HepG2 (cell line): ENCODE data around the gene MRRF. TPM values are rescaled to one million over a fixed set of nuclear protein-coding genes. Genes with fewer than 3 reads are reported as not detected.

Experiments used
- ATAC-seq: fragments of 200-7000 bp; cut with Tn5 transposase; 3 replicates; pipeline ENCODE4 v1.9.1; 2020; ENCODE audit warnings: mild to moderate bottlenecking, moderate library complexity
- BruUV-seq: library from RNA; stranded (reverse); fragments of 400-500 nt; replicated peaks from 2 replicates; lab custom pipeline; 2021; lab: Mats Ljungman, UMichigan
- CTCF ChIA-PET: fragments of 300-600 bp; formaldehyde crosslinking; extraction: SDS; loops from one replicate; lab custom pipeline; 2021; ENCODE audit warnings: low total read pairs, inconsistent platforms, low intra/inter-chr PET ratio; lab: Yijun Ruan, JAX
- POLR2A ChIA-PET: fragments of 350-600 bp; sonication (Branson Sonifier 250); formaldehyde crosslinking; loops from one replicate; lab custom pipeline; 2020; ENCODE audit warnings: antibody characterized with exemption, inconsistent platforms; lab: Yijun Ruan, JAX
- DNase-seq: peaks from one replicate; pipeline ENCODE4 v3.0.0-alpha.2; 2015; ENCODE audit warnings: low spot score
- FAIRE-seq: peaks from 3 replicates; lab custom pipeline; 2011; peaks lifted over from hg19 to GRCh38; lab: Jason Lieb, UNC
- H2AFZ ChIP-seq: one replicate; pipeline ENCODE4 v1.6.1; 2011; ENCODE audit warnings: low read length, inconsistent platforms
- H3K27ac ChIP-seq: fragments of 300-600 bp; 3 replicates; pipeline ENCODE4 v1.8.0; 2011; ENCODE audit warnings: mixed run types, mild to moderate bottlenecking, mixed read lengths, low read length, inconsistent platforms; ENCODE audit not compliant: insufficient read depth; ENCODE audit errors: extremely low read length
- H3K27me3 ChIP-seq, 2 experiments: fragments of 200-600 bp in 1 of 2; 2 replicates in 1 of 2; 3 replicates in 1 of 2; pipeline versions ENCODE4 v1.6.0 to v1.8.0; 2011; ENCODE audit warnings: low read length in 2 of 2, mild to moderate bottlenecking in 2 of 2, moderate library complexity in 2 of 2, inconsistent platforms in 1 of 2; ENCODE audit not compliant: insufficient read depth in 2 of 2, control insufficient read depth in 1 of 2
- H3K36me3 ChIP-seq, 2 experiments: fragments of 200-600 bp in 1 of 2; replicated peaks in 1 of 2; 2 replicates in 1 of 2; 3 replicates in 1 of 2; pipeline versions ENCODE4 v1.5.1 to v1.8.0; 2011; ENCODE audit warnings: low read length in 2 of 2, inconsistent platforms in 1 of 2; ENCODE audit not compliant: insufficient read depth in 2 of 2, control insufficient read depth in 1 of 2
- H3K4me1 ChIP-seq: 2 replicates; pipeline ENCODE4 v1.5.1; 2012; ENCODE audit warnings: low read length, inconsistent platforms; ENCODE audit not compliant: insufficient read depth
- H3K4me2 ChIP-seq: 2 replicates; pipeline ENCODE4 v1.6.0; 2011; ENCODE audit warnings: low read depth, low read length, inconsistent platforms
- H3K4me3 ChIP-seq, 3 experiments: fragments of 200-600 bp in 1 of 3; sonication (generic), shearing (Covaris generic) in 1 of 3; replicated peaks in 1 of 3; 2 replicates each; pipeline ENCODE4 v1.5.1; 2011 to 2016; ENCODE audit warnings: low read length in 3 of 3, inconsistent platforms in 2 of 3, low read depth in 2 of 3, mild to moderate bottlenecking in 2 of 3, control low read depth in 1 of 3, mixed read lengths in 1 of 3; ENCODE audit not compliant: insufficient read depth in 1 of 3
- H3K79me2 ChIP-seq: one replicate; pipeline ENCODE4 v1.6.1; 2011; ENCODE audit warnings: low read length, inconsistent platforms; ENCODE audit not compliant: insufficient read depth
- H3K9ac ChIP-seq: 2 replicates; pipeline ENCODE4 v1.6.0; 2011; ENCODE audit warnings: mild to moderate bottlenecking, low read depth, low read length, inconsistent platforms; ENCODE audit not compliant: insufficient read depth
- H3K9me3 ChIP-seq: 2 replicates; pipeline ENCODE4 v1.5.1; 2012; ENCODE audit warnings: mild to moderate bottlenecking, low read length
- H4K20me1 ChIP-seq: 2 replicates; pipeline ENCODE4 v1.6.0; 2011; ENCODE audit warnings: inconsistent platforms, mild to moderate bottlenecking, low read length, moderate library complexity; ENCODE audit not compliant: insufficient read depth
- FOXP1 ChIP-seq, 2 experiments: fragments of 450-650 bp in 1 of 2; IDR thresholded peaks; 2 replicates each; pipeline ENCODE4 v1.6.1; 2017 to 2018; ENCODE audit warnings: antibody characterized with exemption in 1 of 2
- HNRNPH1 ChIP-seq: fragments of 200-400 bp; formaldehyde crosslinking; optimal IDR thresholded peaks from 2 replicates; pipeline ENCODE3; 2017; ENCODE audit warnings: mild to moderate bottlenecking, low read depth, low read length
- IKZF5 ChIP-seq: IDR thresholded peaks from 2 replicates; pipeline ENCODE4 v1.6.1; 2018; ENCODE audit warnings: missing genetic modification reagents, mild to moderate bottlenecking, missing compliant biosample characterization
- JUNB ChIP-seq: sonication (generic); formaldehyde crosslinking; IDR thresholded peaks from 2 replicates; pipeline ENCODE4 v1.8.0; 2022; ENCODE audit warnings: missing genetic modification reagents, mild to moderate bottlenecking, borderline replicate concordance
- LRRFIP1 ChIP-seq: sonication (generic); formaldehyde crosslinking; conservative IDR thresholded peaks from 2 replicates; pipeline ENCODE4 v1.4.0; 2020; ENCODE audit warnings: missing genetic modification reagents
- PPARG ChIP-seq: conservative IDR thresholded peaks from 2 replicates; pipeline ENCODE4 v1.6.1; 2016; ENCODE audit warnings: missing biosample characterization, missing genetic modification reagents
- SALL2 ChIP-seq: sonication (generic); formaldehyde crosslinking; IDR thresholded peaks from 2 replicates; pipeline ENCODE4 v1.8.1; 2023; ENCODE audit warnings: mild to moderate bottlenecking, missing genetic modification reagents, inconsistent platforms
- SIN3B ChIP-seq: fragments of 150-350 bp; IDR thresholded peaks from 2 replicates; pipeline ENCODE4 v1.6.1; 2014; ENCODE audit warnings: low read length
- TMF1 ChIP-seq: sonication (generic); formaldehyde crosslinking; IDR thresholded peaks from 2 replicates; pipeline ENCODE4 v1.8.1; 2022; ENCODE audit warnings: low read depth, missing genetic modification reagents
- ZNF704 ChIP-seq: sonication (generic); formaldehyde crosslinking; IDR thresholded peaks from 2 replicates; pipeline ENCODE4 v1.8.1; 2023; ENCODE audit warnings: mild to moderate bottlenecking, inconsistent platforms, moderate library complexity, missing genetic modification reagents, borderline replicate concordance
- ZNF839 ChIP-seq: sonication (generic); formaldehyde crosslinking; IDR thresholded peaks from 2 replicates; pipeline ENCODE4 v1.4.0; 2020; ENCODE audit warnings: missing genetic modification reagents, mild to moderate bottlenecking, borderline replicate concordance
- WGBS: methylation state at CpG from one replicate; pipeline ENCODE4 v1.1.6; 2017; ENCODE audit warnings: low lambda C conversion rate; 5-methylcytosine and 5-hydroxymethylcytosine counted together
- in situ Hi-C: cut with HindIII; loops from 2 replicates; pipeline ENCODE4 v1.10.0; 2017; ENCODE audit warnings: low pct_unique_long_range_greater_than_20kb; ENCODE audit not compliant: extremely low pct_ligation_motif_present
- intact Hi-C: fragments of 100-400 bp; cut with micrococcal nuclease; formaldehyde crosslinking; loops from one replicate; pipeline ENCODE4 v1.10.0; 2022; ENCODE audit not compliant: unreplicated experiment
- polyA plus RNA-seq, 8 experiments: library from polyadenylated mRNA; depleted of rRNA in 3 of 8; stranded (reverse) in 7 of 8; unstranded in 1 of 8; fragments of >200 nt; fragmentation: Illumina TruSeq in 4 of 8; extraction: Trizol in 4 of 8; gene quantifications; 2 replicates each; pipeline versions ENCODE4 v1.2.1 to v1.2.3, GENCODE V29; 2011 to 2016; ENCODE audit warnings: low read depth in 4 of 8, missing spikeins in 1 of 8, mixed read lengths in 1 of 8; ENCODE audit not compliant: insufficient read depth in 1 of 8
- total RNA-seq, 5 experiments: library from RNA; depleted of rRNA; stranded (reverse); fragments of >200 nt; fragmentation: Illumina TruSeq; extraction: Trizol; gene quantifications; 2 replicates each; pipeline ENCODE4 v1.2.3, GENCODE V29; 2016; ENCODE audit warnings: low read depth in 1 of 5
- TF ChIP-seq, protein P1 (sequence below): fragments of 450-650 bp; IDR thresholded peaks from 2 replicates; pipeline ENCODE4 v1.6.1; 2017; ENCODE audit warnings: mild to moderate bottlenecking
- TF ChIP-seq, protein P2 (sequence below): sonication (generic); formaldehyde crosslinking; IDR thresholded peaks from 2 replicates; pipeline ENCODE4 v1.5.1; 2020; ENCODE audit warnings: mild to moderate bottlenecking, missing genetic modification reagents, moderate library complexity

MRRF gene
- total and polyA plus RNA-seq, 2 of the 13 experiments (the other 11 are each of a cell fraction or from before 2014, with no cell fraction given) = 37.3 to 44.3 TPM

DNA sequence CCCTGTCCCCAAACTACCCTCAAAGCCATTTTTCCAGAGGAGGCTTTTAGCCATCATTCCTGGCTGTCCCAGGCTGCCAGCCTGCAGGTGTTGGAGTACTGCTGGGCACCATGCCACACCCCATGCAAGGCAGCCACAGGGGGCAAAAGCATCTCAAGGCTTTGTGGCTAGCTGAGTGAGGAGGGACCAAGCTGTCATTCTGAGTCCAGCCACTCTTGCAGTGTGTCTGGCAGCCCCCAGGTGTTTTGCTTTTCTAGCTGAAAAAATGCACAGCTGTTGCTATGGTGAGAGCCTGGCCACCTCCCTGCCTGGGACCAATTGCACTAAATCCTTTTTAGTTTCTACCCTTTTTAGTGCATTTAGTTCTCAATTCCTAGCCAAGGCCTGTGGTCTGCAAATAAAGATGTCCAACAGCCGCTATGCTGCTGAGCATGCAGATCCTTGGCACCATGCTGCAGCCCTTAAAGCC lies 55.8 kb downstream of the MRRF start (continued):
- no peak for TF ChIP-seq LRRFIP1
- no peak for TF ChIP-seq TMF1 (CRISPR knock-in tag)
- TF ChIP-seq PPARG (CRISPR knock-in tag) = no peak
- no peak for TF ChIP-seq IKZF5 (CRISPR knock-in tag)
- no peak for TF ChIP-seq HNRNPH1
- no peak for TF ChIP-seq FOXP1 (IDR thresholded peaks at IDR 0.05)
- TF ChIP-seq FOXP1 (CRISPR knock-in tag; IDR thresholded peaks at IDR 0.05) = no peak

DNA sequence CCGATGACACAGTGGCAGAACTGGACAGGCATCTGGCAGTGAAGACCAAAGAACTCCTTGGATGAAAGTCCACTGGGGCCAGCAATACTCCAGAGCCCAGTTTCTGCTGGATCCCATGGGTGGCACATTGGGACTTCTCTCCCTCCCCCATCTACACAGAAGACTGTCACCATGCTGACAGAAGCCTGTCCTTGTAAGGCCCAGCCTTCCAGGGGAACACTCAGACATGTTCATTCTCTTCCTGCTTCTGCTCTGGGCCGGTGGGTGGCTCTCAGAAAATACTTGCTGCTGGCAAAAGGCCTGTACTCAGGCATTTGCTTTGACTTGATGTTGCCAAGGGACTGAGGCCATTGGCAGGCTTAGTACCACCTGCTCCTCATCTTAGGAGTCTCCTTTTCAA lies 57.9 kb downstream of the MRRF start:
- Histone ChIP-seq H3K27me3 (no peaks in the 10 kb centered on the region), H4K20me1 (no peaks in the 10 kb centered on the region), H3K36me3 (peaks cover 11 to 19% of the 10 kb centered on the region in 2 experiments; a peak in 4 of 5 replicates), H3K79me2 (no peaks in the 10 kb centered on the region), H3K4me3 (no peak overlapping the region), H3K4me2 (no peak overlapping the region), H3K27ac (no peak overlapping the region), H3K9ac (no peak overlapping the region), H3K4me1 (peaks cover 20% of the 10 kb centered on the region), H3K9me3 (no peaks in the 10 kb centered on the region), H2AFZ (no peak overlapping the region)
- DNase-seq = no peak
- intact Hi-C loops (no loop called here), in situ Hi-C loops (no loop called here)
- ATAC-seq = no peak
- no peak for FAIRE-seq
- no peak for TF ChIP-seq ZNF704
- no peak for TF ChIP-seq SALL2
- TF ChIP-seq, protein P1, sequence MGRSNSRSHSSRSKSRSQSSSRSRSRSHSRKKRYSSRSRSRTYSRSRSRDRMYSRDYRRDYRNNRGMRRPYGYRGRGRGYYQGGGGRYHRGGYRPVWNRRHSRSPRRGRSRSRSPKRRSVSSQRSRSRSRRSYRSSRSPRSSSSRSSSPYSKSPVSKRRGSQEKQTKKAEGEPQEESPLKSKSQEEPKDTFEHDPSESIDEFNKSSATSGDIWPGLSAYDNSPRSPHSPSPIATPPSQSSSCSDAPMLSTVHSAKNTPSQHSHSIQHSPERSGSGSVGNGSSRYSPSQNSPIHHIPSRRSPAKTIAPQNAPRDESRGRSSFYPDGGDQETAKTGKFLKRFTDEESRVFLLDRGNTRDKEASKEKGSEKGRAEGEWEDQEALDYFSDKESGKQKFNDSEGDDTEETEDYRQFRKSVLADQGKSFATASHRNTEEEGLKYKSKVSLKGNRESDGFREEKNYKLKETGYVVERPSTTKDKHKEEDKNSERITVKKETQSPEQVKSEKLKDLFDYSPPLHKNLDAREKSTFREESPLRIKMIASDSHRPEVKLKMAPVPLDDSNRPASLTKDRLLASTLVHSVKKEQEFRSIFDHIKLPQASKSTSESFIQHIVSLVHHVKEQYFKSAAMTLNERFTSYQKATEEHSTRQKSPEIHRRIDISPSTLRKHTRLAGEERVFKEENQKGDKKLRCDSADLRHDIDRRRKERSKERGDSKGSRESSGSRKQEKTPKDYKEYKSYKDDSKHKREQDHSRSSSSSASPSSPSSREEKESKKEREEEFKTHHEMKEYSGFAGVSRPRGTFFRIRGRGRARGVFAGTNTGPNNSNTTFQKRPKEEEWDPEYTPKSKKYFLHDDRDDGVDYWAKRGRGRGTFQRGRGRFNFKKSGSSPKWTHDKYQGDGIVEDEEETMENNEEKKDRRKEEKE = no peak
- no peak for TF ChIP-seq ZNF839 (CRISPR knock-in tag)
- TF ChIP-seq SIN3B = no peak
- TF ChIP-seq JUNB (CRISPR knock-in tag) = no peak
- TF ChIP-seq, protein P2, sequence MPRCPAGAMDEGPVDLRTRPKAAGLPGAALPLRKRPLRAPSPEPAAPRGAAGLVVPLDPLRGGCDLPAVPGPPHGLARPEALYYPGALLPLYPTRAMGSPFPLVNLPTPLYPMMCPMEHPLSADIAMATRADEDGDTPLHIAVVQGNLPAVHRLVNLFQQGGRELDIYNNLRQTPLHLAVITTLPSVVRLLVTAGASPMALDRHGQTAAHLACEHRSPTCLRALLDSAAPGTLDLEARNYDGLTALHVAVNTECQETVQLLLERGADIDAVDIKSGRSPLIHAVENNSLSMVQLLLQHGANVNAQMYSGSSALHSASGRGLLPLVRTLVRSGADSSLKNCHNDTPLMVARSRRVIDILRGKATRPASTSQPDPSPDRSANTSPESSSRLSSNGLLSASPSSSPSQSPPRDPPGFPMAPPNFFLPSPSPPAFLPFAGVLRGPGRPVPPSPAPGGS (CRISPR knock-in tag) = no peak
- no TSS peak for BruUV-seq
- CTCF ChIA-PET = no interaction called here
- WGBS = 100% methylated on average over 1 of the region's 2 CpGs
- POLR2A ChIA-PET = no interaction called here
